GM21529 (cell line): ENCODE results near the gene HIP1.
"Not testable (repeated sequence)": the region's sequence is repeated elsewhere in the genome, so short reads cannot be mapped to it uniquely, and the experiment has no call there.

Experiments used
- ATAC-seq: cut with Tn5 transposase; IDR thresholded peaks from one replicate; pipeline ENCODE4 v1.9.1; 2021; ENCODE audit not compliant: unreplicated experiment

The HIP1 gene

DNA sequence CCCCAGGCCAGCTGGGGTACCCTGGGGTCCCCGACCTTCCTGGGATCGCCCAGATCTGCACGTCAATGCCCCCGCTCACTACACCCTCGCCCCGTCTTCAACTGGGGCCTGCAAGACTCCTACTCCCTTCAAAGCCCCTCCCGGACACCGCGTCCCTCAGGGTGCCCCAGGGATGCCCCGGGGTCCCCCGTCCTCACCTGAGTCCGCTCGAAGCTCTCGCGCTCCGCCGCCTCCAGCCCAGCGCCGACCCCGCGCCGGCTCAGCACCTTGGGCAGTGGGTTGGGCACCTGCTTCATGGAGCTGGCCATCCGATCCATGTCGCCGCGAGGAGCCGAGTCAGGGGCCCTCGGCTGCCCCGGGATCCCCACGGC is at the start of gene HIP1:
Gene HIP1 (minus strand): TSS at position 338 of the 371 bp plus-strand sequence. CDS start 21 bp downstream, at position 317.
- peak; percentile 6 for ATAC-seq

- ATAC-seq = not testable (repeated sequence)
These were observed 49.6 kb upstream of the HIP1 start for GRCh38 chr7:75788154-75788847.

GRCh38 chr7:75783058-75783457 is 44.3 kb upstream of the HIP1 start:
- ATAC-seq = not testable (repeated sequence)

- ATAC-seq = not testable (repeated sequence)
These were observed 42.0 kb upstream of the HIP1 start for GRCh38 chr7:75780647-75781273.

DNA sequence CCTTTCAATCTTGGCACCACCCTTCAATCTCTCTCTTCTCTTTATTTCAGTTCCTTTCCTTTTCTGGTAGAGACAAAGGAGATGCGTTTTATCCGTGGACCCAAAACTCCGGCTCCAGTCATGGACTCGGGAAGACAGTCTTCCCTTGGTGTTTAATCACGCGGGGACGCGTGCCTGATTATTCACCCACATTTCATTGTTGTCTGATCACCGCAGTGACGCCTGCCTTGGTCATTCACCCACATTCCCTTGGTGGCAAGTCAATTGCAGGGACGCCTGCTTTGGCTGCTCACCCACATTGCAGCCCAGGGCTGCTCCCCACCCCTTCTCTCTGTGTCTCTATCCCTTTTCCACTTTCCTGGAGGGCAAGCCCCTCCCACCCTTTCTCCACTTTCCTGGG is 40.8 kb upstream of the HIP1 start:
- ATAC-seq = not testable (repeated sequence)

GRCh38 chr7:75779035-75779434 is 40.3 kb upstream of the HIP1 start:
- ATAC-seq = not testable (repeated sequence)

DNA sequence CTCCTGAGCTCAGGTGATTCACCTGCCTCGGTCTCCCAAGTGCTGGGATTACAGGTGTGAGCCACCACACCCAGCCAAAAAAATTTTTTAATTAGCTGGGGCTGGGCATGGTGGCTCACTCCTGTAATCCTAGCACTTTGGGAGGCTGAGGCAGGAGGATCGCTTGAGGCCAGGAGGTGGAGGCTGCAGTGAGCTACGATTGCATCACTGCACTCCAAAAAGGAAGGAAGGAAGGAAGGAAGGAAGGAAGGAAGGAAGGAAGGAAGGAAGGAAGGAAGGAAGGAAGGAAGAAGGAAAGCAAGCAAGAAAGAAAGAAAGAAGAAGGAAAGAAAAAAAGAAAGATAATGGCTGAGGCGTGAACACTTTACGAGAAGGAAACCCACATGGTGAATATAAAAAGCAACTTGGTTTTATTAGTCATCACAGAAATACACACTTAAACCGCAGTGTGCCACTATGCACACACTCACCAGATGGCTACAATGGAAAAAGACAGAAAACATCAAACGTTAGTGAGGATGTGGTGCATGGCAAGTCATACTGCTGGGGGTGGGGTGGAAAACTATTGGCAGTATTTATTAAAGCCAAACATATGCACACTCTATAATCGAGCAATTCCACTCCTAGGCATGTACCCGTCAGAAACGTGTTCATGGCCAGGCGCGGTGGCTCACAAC is 37.7 kb upstream of the HIP1 start:
- ATAC-seq = no peak

- not testable (repeated sequence) for ATAC-seq
These were observed 35.2 kb upstream of the HIP1 start for GRCh38 chr7:75773958-75774357.

- ATAC-seq = no peak
These were observed 33.6 kb upstream of the HIP1 start, which contains the start of gene CCL26 for GRCh38 chr7:75772081-75773077. Gene CCL26, minus strand, starts transcription at chr7:75772211. Its CDS starts 35 bp downstream, at chr7:75772176.

- ATAC-seq = no peak
These were observed 32.5 kb upstream of the HIP1 start for GRCh38 chr7:75771224-75771623.

DNA sequence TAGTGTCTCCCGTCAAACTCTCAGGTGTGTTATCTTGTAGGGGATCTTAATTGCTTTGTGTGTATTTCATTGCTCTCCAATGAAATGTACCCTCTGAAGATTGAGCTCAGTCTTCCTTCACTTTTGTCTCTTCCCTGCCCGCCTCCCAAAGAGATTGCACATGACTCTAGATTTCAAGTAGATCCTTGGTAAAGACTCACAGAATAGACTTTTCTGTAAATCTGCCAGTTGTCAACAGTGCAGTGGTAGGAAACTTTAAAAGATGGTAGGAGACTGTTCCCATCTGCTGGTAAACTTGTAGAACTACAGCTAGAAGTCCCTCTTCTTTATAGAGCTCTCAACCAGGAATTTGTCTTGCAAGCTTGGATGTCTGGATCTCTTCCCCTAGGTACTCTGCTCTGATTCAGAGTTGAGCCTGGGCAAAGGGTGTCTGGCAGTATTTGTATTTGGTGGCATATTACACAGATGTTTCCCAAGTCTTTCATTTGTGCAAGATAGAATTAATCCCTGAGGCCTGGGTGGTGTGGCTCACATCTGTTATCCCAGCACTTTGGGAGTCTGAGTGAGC is 23.7 kb upstream of the HIP1 start:
- ATAC-seq = no peak

DNA sequence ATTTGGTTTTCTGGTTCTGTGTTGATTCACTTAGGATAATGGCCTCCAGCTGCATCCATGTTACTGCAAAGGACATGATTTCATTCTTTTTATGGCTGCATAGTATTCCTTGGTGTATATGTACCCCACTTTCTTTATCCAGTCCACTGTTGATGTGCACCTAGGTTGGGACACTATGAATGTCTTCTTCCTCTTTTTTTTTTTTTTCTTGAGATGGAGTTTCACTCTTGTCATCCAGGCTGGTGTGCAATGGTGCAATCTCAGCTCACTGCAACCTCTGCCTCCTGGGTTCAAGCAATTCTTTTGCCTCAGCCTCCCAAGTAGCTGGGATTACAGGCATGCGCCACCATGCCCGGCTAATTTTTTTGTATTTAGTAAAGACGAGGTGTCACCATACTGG is 23.1 kb upstream of the HIP1 start:
- not testable (repeated sequence) for ATAC-seq

DNA sequence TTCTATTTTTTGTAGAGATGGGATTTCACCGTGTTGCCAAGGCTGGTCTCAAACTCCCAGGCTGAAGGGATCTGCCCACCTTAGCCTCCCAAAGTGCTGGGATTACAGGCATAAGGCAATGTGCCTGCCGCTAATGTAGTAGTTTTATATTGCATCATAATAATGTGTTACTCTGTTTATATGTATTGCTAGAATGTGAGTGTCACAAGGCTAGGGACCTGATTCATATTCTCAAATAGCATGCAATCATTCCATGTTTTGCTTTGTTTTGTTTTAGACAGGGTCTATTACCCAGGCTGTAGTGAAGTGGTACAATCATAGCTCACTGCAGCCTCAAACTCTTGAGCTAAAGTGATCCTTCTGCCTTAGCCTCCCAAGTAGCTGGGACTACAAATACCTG is 19.8 kb upstream of the HIP1 start:
- ATAC-seq = no peak

- ATAC-seq = no peak
These were observed 19.1 kb upstream of the HIP1 start for GRCh38 chr7:75757860-75758259.

- ATAC-seq = no peak
These were observed 18.4 kb upstream of the HIP1 start for GRCh38 chr7:75756991-75757676.

GRCh38 chr7:75756206-75756990 is 17.7 kb upstream of the HIP1 start:
- no peak for ATAC-seq

DNA sequence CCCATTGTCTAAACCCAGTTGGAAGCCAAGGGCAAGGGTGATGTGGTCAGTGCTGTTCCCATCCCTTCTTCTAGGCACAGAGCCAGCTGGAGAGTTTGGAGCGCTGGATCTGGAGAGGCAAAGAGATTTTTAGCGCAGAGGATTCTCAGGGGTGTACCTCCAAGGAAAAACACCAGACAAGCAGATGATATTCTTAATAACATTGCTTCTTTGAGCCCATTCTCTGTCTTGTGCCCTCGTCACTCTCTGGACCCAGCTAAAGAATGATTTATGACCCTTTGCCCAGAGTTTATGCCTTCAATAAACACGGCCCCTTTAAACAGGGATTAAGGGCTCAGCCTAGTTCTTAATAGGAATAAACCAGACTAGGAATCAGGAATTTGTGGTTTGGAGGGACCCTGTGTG is 4.7 kb upstream of the HIP1 start:
- ATAC-seq = no peak

DNA sequence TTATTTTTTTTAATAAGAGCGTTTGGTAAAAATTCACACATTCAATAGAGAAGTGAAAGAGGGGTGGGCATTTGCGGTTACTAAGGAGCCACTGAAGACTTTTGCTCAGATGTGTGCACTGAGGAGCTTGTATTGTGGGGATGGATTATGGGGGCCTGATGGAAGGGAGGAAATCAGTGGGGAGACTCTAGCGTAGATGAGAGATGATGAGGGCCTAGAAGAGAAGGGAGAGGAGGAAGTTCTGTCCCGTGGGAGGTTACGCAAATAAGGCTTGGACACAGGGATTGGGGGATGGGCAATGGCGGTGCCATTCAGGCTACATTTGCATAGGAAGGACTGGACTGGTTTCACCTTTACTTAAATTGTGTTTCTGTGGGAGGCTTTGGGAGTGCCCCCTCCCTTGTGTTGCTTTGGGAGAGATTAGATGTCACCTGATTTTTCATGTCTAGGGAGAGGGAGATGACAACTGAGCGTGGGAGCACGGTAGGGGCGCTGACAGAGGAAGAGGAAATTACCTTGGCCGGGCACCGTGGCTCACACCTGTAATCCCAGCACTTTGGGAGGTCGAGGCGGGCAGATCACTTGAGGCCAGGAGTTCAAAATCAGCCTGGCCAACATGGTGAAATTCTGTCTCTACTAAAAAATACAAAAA is 2.2 kb upstream of the HIP1 start:
- ATAC-seq = no peak
